PC-9 (cell line): ENCODE measurements around the gene ZMIZ1. TPM values are rescaled to one million over a fixed set of nuclear protein-coding genes. Genes with fewer than 3 reads are reported as not detected.

ENCODE experiments used
- BruUV-seq: library from RNA; stranded (reverse); fragments of 400-500 nt; replicated peaks from 2 replicates; lab custom pipeline; 2021; lab: Mats Ljungman, UMichigan
- CTCF ChIA-PET: fragments of 300-600 bp; sonication (Branson Sonifier 250); formaldehyde crosslinking; loops from one replicate; lab custom pipeline; 2022; ENCODE audit warnings: antibody characterized with exemption; lab: Charles Lee
- POLR2A ChIA-PET: fragments of 300-600 bp; sonication (Branson Sonifier 250); formaldehyde crosslinking; loops from one replicate; lab custom pipeline; 2022; ENCODE audit warnings: antibody characterized with exemption; ENCODE audit not compliant: unreplicated experiment; lab: Charles Lee
- DNase-seq, 2 experiments: peaks; one replicate each; pipeline versions ENCODE4 v3.0.0 to v3.0.0-alpha.2; 2015 to 2022; ENCODE audit warnings: mixed read lengths in 1 of 2
- H2AFZ ChIP-seq: fragments of 200-600 bp; sonication (generic); 2 replicates; pipeline ENCODE4 v1.8.1; 2017; ENCODE audit warnings: antibody characterized with exemption
- H3F3A ChIP-seq: fragments of 200-600 bp; sonication (generic); 2 replicates; pipeline ENCODE4 v1.8.1; 2017; ENCODE audit warnings: antibody characterized with exemption, mild to moderate bottlenecking, low read depth; ENCODE audit not compliant: insufficient read depth
- H3K27ac ChIP-seq: fragments of 200-600 bp; sonication (generic); 2 replicates; pipeline ENCODE4 v1.6.1; 2016; ENCODE audit warnings: mixed run types
- H3K27me3 ChIP-seq: fragments of 200-600 bp; sonication (generic); 2 replicates; pipeline ENCODE4 v1.6.1; 2016; ENCODE audit warnings: low read depth, mixed run types; ENCODE audit not compliant: insufficient read depth
- H3K36me3 ChIP-seq: fragments of 200-600 bp; sonication (generic); 2 replicates; pipeline ENCODE4 v1.6.1; 2016; ENCODE audit warnings: low read depth, mixed run types
- H3K4me1 ChIP-seq: fragments of 200-600 bp; sonication (generic); replicated peaks from 2 replicates; pipeline ENCODE4 v1.6.1; 2016; ENCODE audit warnings: mixed run types; ENCODE audit not compliant: insufficient read depth
- H3K4me2 ChIP-seq: fragments of 200-600 bp; sonication (generic); 2 replicates; pipeline ENCODE4 v1.6.1; 2017; ENCODE audit warnings: mixed run types
- H3K4me3 ChIP-seq: fragments of 200-600 bp; sonication (generic); 2 replicates; pipeline ENCODE4 v1.6.1; 2016; ENCODE audit warnings: mixed run types
- H3K79me2 ChIP-seq: fragments of 200-600 bp; sonication (generic); 2 replicates; pipeline ENCODE4 v1.6.1; 2017; ENCODE audit warnings: low read depth, mixed run types
- H3K9me2 ChIP-seq: fragments of 200-600 bp; sonication (generic); 2 replicates; pipeline ENCODE4 v1.8.1; 2017; ENCODE audit warnings: mild to moderate bottlenecking; ENCODE audit not compliant: insufficient read depth
- H3K9me3 ChIP-seq: fragments of 200-600 bp; sonication (generic); 2 replicates; pipeline ENCODE4 v1.8.1; 2016; ENCODE audit warnings: low read depth; ENCODE audit not compliant: insufficient read depth
- H4K20me1 ChIP-seq: fragments of 200-600 bp; sonication (generic); 2 replicates; pipeline ENCODE4 v1.8.1; 2017; ENCODE audit not compliant: insufficient read depth
- CTCF ChIP-seq: fragments of 200-600 bp; sonication (generic); conservative IDR thresholded peaks from 2 replicates; pipeline ENCODE4 v1.6.1; 2017; ENCODE audit warnings: mixed run types, antibody characterized with exemption, mild to moderate bottlenecking, moderate library complexity
- EZH2 ChIP-seq: fragments of 200-600 bp; sonication (generic); IDR thresholded peaks from 2 replicates; pipeline ENCODE4 v1.8.0; 2017; ENCODE audit warnings: antibody characterized with exemption, low read depth
- intact Hi-C: fragments of 100-400 bp; cut with micrococcal nuclease; formaldehyde crosslinking; loops from one replicate; pipeline ENCODE4 v1.10.0; 2022; ENCODE audit not compliant: unreplicated experiment
- total RNA-seq: library from RNA; stranded (reverse); gene quantifications from 2 replicates; pipeline ENCODE4 v1.2.3, GENCODE V29; 2021

The ZMIZ1 gene
- total RNA-seq, 1 experiment from 2014 or later = 47.6 TPM

GRCh38 chr10:79103585-79103984 is 34.8 kb downstream of the ZMIZ1 start:
- H3K9me3 ChIP-seq = no peaks in the 10 kb centered on the region
- peaks cover 90% of the 10 kb centered on the region for H3K79me2 ChIP-seq
- peaks cover 97% of the 10 kb centered on the region for H4K20me1 ChIP-seq
- CTCF ChIA-PET = no interaction called here
- POLR2A ChIA-PET = no interaction called here
- H3F3A ChIP-seq = no peaks in the 10 kb centered on the region; the same call in 1 of the 2 replicates
- no peaks in the 10 kb centered on the region for H3K9me2 ChIP-seq
- no peak overlapping the region for H2AFZ ChIP-seq
- intact Hi-C loops = no loop called here
- no peaks in the 10 kb centered on the region for H3K27me3 ChIP-seq
- H3K4me1 ChIP-seq = no peaks in the 10 kb centered on the region; the same call in 1 of the 2 replicates
- no peak for DNase-seq
- no peak overlapping the region for H3K4me3 ChIP-seq
- no TSS peak for BruUV-seq
- TF ChIP-seq EZH2 = no peak
- TF ChIP-seq CTCF = no peak
- no peaks in the 10 kb centered on the region for H3K36me3 ChIP-seq
- H3K4me2 ChIP-seq = no peak overlapping the region
- no peak overlapping the region for H3K27ac ChIP-seq

GRCh38 chr10:79105150-79105739 is 36.5 kb downstream of the ZMIZ1 start:
- H3K4me1 ChIP-seq = no peaks in the 10 kb centered on the region; the same call in 1 of the 2 replicates
- H3K79me2 ChIP-seq = peaks cover 88% of the 10 kb centered on the region
- H3K9me3 ChIP-seq = no peaks in the 10 kb centered on the region
- BruUV-seq = no TSS peak
- DNase-seq = no peak
- no peaks in the 10 kb centered on the region for H3K36me3 ChIP-seq
- H2AFZ ChIP-seq = no peak overlapping the region
- ChIA-PET POLR2A (interaction anchor here (0.7 kb wide), 1 partner anchor 30 kb away, joined by 22 read pairs; no protein-coding TSS in a partner anchor), CTCF (no interaction called here)
- TF ChIP-seq CTCF (no peak), EZH2 (no peak)
- no peak overlapping the region for H3K4me2 ChIP-seq
- H3K27ac ChIP-seq = no peak overlapping the region
- H3F3A ChIP-seq = no peaks in the 10 kb centered on the region; the same call in 1 of the 2 replicates
- H3K9me2 ChIP-seq = no peaks in the 10 kb centered on the region
- intact Hi-C loops = no loop called here
- H3K27me3 ChIP-seq = no peaks in the 10 kb centered on the region
- H4K20me1 ChIP-seq = peaks cover 96% of the 10 kb centered on the region
- no peak overlapping the region for H3K4me3 ChIP-seq

GRCh38 chr10:79105818-79106217 is 37.1 kb downstream of the ZMIZ1 start:
- no peak for TF ChIP-seq EZH2
- TF ChIP-seq CTCF = no peak
- Histone ChIP-seq H3K4me1 (no peaks in the 10 kb centered on the region; the same call in 1 of the 2 replicates), H4K20me1 (peaks cover 97% of the 10 kb centered on the region), H3K9me3 (no peaks in the 10 kb centered on the region), H3F3A (no peaks in the 10 kb centered on the region; the same call in 1 of the 2 replicates), H3K9me2 (no peaks in the 10 kb centered on the region), H3K27ac (no peak overlapping the region), H3K79me2 (peaks cover 82% of the 10 kb centered on the region), H3K4me2 (no peak overlapping the region), H3K36me3 (no peaks in the 10 kb centered on the region), H3K27me3 (no peaks in the 10 kb centered on the region), H2AFZ (no peak overlapping the region), H3K4me3 (no peak overlapping the region)
- intact Hi-C loops = no loop called here
- no peak for DNase-seq
- POLR2A ChIA-PET = no interaction called here
- CTCF ChIA-PET = interaction anchor here (0.7 kb wide), 1 partner anchor 171 kb away, joined by 3 read pairs; no protein-coding TSS in a partner anchor
- no TSS peak for BruUV-seq
